BE2C (cell line): ENCODE results near the gene SLC22A23.
"Not testable (repeated sequence)": the region's sequence is repeated elsewhere in the genome, so short reads cannot be mapped to it uniquely, and the experiment has no call there.

ENCODE experiments used
- DNase-seq: peaks from one replicate; pipeline ENCODE4 v3.0.0-alpha.2; 2020
- H3K27me3 ChIP-seq: fragments of 250-450 bp; sonication (Bioruptor Pico); 2 replicates; pipeline ENCODE4 v1.5.1; 2020; ENCODE audit warnings: mild to moderate bottlenecking
- H3K36me3 ChIP-seq: fragments of 250-450 bp; sonication (Bioruptor Pico); 2 replicates; pipeline ENCODE4 v1.5.1; 2020; ENCODE audit warnings: mild to moderate bottlenecking
- H3K4me1 ChIP-seq: fragments of 250-450 bp; sonication (Bioruptor Pico); 2 replicates; pipeline ENCODE4 v1.5.1; 2020
- H3K4me3 ChIP-seq: 2 replicates; pipeline ENCODE4 v1.5.1; 2011; ENCODE audit warnings: low read depth, low read length
- H3K9me3 ChIP-seq: fragments of 250-450 bp; sonication (Bioruptor Pico); 2 replicates; pipeline ENCODE4 v1.5.1; 2020
- TF ChIP-seq, protein P1 (sequence below): IDR thresholded peaks from 2 replicates; pipeline ENCODE4 v1.5.1; 2012; ENCODE audit warnings: mild to moderate bottlenecking, low read depth, low read length

Gene SLC22A23

DNA sequence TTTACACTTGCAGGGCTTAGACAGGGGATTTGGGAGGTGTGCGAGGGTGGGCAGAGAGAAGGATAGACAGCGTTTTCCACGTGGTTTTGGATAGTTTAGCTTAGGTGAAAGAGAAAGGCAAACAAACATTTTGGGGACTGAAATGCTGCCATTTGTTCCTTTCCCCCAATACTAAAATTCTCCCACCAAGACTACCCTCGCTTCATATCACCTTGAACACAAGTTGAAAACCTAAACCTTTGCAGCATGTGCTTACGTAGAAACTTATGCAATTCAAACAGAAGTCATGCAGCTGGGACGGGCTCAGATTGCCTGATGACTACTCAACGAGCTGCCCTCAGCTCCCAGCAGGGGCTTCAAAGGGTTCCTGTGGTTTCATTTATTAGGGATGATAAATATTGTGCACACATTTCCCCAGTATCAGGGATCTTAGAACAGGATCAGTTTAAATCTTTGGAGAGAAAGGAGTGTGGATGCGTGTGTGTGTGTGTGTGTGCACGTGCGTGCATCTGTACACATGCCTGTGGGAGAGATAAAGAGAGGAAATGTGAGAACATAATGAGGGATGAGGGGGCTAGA, 77.3 kb downstream of the SLC22A23 start:
- H3K4me1 ChIP-seq: no peaks in the 10 kb centered on the region
- no peaks in the 10 kb centered on the region for H3K36me3 ChIP-seq
- TF ChIP-seq, protein P1, sequence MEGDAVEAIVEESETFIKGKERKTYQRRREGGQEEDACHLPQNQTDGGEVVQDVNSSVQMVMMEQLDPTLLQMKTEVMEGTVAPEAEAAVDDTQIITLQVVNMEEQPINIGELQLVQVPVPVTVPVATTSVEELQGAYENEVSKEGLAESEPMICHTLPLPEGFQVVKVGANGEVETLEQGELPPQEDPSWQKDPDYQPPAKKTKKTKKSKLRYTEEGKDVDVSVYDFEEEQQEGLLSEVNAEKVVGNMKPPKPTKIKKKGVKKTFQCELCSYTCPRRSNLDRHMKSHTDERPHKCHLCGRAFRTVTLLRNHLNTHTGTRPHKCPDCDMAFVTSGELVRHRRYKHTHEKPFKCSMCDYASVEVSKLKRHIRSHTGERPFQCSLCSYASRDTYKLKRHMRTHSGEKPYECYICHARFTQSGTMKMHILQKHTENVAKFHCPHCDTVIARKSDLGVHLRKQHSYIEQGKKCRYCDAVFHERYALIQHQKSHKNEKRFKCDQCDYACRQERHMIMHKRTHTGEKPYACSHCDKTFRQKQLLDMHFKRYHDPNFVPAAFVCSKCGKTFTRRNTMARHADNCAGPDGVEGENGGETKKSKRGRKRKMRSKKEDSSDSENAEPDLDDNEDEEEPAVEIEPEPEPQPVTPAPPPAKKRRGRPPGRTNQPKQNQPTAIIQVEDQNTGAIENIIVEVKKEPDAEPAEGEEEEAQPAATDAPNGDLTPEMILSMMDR: no peak
- no peak for DNase-seq
- no peaks in the 10 kb centered on the region for H3K9me3 ChIP-seq
- no peak overlapping the region for H3K4me3 ChIP-seq
- peaks cover 6% of the 10 kb centered on the region for H3K27me3 ChIP-seq

DNA sequence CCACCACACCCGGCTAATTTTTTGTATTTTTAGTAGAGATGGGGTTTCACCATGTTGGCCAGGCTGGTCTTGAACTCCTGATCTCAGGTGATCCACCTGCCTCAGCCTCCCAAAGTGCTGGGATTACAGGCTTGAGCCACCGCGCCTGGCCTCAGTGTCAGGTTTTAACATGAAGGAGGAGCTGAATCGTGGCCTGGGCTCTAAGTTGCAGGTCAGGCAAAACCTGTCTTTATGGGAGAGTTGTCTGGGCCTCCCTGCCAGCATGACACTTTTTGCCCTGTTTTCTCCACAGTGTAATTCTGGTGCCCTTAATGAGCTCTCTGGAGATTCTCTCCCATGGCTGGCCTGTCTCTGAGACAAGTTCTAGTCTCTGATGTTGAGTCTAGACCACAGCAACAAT, 78.0 kb downstream of the SLC22A23 start:
- H3K4me3 ChIP-seq, DNase-seq, H3K36me3 ChIP-seq, H3K4me1 ChIP-seq, H3K27me3 ChIP-seq, H3K9me3 ChIP-seq: not testable (repeated sequence)

DNA sequence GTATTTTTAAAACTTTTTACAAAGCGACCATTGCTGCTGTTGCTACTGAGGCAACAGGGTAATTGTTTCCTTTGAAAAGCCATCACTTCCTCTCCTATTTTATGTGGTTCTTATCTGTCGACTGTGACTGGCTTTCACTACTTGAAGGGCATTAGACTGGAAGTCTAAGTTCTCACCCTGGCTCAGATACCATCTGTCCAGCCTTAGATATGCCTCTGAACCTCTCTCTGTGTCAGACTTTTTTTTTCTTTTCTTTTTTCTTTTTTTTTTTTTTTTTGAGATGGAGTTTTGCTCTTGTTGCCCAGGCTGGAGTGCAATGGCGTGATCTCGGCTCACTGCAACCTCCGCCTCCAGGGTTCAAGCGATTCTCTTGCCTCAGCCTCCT, 78.5 kb downstream of the SLC22A23 start:
- H3K9me3 ChIP-seq, H3K27me3 ChIP-seq: not testable (repeated sequence)

DNA sequence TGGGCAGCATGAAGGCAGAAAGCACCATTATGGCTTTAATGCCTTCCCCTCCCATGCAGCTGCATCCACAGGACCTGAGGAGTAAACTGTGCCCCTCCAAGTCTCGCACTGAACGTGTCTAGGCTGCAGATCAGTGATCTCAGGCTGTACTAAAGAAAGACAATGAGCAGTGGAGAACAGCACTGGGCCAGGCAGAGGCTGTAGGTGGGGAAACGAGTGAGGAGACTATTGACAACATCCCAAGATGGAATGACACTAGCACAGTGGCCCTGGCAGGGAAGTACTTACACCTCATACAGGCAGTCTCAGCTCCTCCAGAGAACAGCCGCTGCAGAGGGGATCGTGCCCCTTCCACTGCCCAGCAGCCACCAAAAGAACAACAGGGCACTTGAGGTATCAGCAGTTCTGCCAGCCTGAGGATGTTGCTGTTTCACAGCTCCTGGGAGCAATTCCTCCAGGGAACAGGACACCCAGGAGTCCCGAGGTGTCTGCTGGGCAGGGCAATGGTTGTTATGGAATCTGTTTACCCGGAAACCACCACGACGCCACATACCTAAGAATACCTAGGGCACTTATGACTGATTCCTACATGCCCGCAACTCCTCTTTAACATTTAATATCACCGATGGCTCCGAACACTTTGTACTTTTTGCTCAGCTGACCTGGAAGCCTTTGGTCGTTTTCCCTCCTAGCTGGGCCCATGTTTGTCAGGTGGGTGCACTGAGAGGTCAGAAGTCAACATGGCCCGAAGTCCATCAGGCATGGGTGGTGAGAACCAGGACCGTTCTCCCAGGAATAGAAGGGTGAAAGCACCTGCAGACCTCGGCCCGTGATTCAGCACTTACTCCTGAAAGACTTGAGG, 79.1 kb downstream of the SLC22A23 start:
- Histone ChIP-seq H3K4me1 (no peaks in the 10 kb centered on the region), H3K4me3 (no peak overlapping the region), H3K27me3 (peaks cover 6% of the 10 kb centered on the region), H3K36me3 (no peaks in the 10 kb centered on the region), H3K9me3 (no peaks in the 10 kb centered on the region)
- DNase-seq: no peak
- TF ChIP-seq, protein P1: no peak

More for the DNA sequence above, 78.5 kb downstream of the SLC22A23 start:
- DNase-seq, H3K4me3 ChIP-seq, H3K36me3 ChIP-seq, H3K4me1 ChIP-seq: not testable (repeated sequence)

DNA sequence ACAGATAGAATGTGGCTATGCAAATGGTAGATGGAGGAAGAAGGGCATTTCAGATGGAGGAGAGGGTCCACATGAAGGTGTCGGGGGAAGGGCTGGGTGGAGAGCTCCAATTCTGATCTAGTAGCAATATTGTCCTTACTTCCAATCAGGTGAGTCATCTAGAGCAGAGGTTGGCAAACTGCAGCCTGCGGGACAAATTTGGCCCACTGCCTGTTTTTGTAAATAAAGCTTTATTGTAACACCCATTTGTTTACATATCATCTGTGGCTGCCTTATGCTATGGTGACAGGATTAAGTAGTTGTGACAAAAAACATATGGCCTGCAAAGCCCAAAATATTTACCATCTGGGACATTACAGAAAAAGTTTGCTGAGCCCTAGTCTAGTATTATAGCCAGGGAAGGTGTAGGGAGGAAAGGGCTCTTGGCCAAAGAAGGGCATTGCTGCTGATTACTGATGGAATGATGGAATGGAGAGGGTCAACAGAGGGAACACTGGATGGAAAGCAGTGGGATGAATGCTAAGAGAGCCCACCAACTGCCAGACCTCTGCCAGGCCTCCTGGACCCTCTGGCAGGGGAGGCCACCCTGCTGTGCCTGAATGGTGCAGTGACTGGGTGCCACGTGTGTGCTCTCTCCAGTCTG, 79.8 kb downstream of the SLC22A23 start:
- no peaks in the 10 kb centered on the region for H3K9me3 ChIP-seq
- H3K4me3 ChIP-seq: no peak overlapping the region
- TF ChIP-seq, protein P1: no peak
- H3K4me1 ChIP-seq: no peaks in the 10 kb centered on the region
- peaks cover 9% of the 10 kb centered on the region for H3K27me3 ChIP-seq
- DNase-seq: no peak
- H3K36me3 ChIP-seq: no peaks in the 10 kb centered on the region

DNA sequence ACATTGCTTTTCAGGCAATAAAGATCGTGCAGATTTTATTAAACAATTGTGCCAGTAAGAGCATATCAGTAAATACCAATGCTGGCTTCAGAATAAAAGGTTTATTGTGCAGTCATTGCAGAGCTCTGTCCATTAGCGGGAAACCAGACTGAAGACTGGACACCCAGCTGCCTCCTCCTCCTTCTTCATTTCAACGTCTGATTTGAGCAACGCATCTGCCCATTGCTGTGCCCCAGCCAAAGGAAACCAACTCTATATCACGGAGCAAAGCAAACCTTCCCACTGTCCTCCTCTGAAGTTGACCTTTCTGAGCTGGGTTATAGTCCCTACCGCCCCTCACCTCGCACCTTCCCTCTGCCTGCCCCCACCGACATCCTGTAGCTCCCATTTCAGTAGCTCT, 80.8 kb downstream of the SLC22A23 start:
- DNase-seq: no peak
- TF ChIP-seq, protein P1: no peak
- H3K4me3 ChIP-seq: no peak overlapping the region
- H3K36me3 ChIP-seq: no peaks in the 10 kb centered on the region
- no peaks in the 10 kb centered on the region; the same call in 1 of the 2 replicates for H3K4me1 ChIP-seq
- no peaks in the 10 kb centered on the region for H3K9me3 ChIP-seq
- peaks cover 9% of the 10 kb centered on the region for H3K27me3 ChIP-seq
